Neural cell (in vitro differentiated cells): ENCODE measurements around the gene EXTL1. TPM values are rescaled to one million over a fixed set of nuclear protein-coding genes. Genes with fewer than 3 reads are reported as not detected.

Experiments used
- H2AFZ ChIP-seq: fragments of 200-600, 300-800 bp; sonication (generic), shearing (Covaris generic); 2 replicates; pipeline ENCODE4 v1.6.0; 2014; ENCODE audit warnings: low read depth, mild to moderate bottlenecking, antibody characterized with exemption, low read length, moderate library complexity
- H3F3A ChIP-seq: fragments of 200-600 bp; shearing (Covaris generic); 2 replicates; pipeline ENCODE4 v1.6.1; 2016; ENCODE audit warnings: mild to moderate bottlenecking, moderate library complexity, mixed read lengths, antibody characterized with exemption, low read length; ENCODE audit not compliant: insufficient read depth, poor library complexity, severe bottlenecking
- H3K27ac ChIP-seq: fragments of 200-600, 300-800 bp; sonication (generic), shearing (Covaris generic); 2 replicates; pipeline ENCODE4 v1.5.1; 2014; ENCODE audit warnings: mild to moderate bottlenecking, low read length, moderate library complexity
- H3K27me3 ChIP-seq: fragments of 300-800, 200-600 bp; sonication (generic), shearing (Covaris generic); 2 replicates; pipeline ENCODE4 v1.6.0; 2014; ENCODE audit warnings: mild to moderate bottlenecking, low read depth, low read length, moderate library complexity; ENCODE audit not compliant: insufficient read depth
- H3K36me3 ChIP-seq: fragments of 300-800, 200-600 bp; sonication (generic), shearing (Covaris generic); 2 replicates; pipeline ENCODE4 v1.5.1; 2014; ENCODE audit warnings: mild to moderate bottlenecking, antibody characterized with exemption, low read length, moderate library complexity; ENCODE audit not compliant: insufficient read depth
- H3K4me2 ChIP-seq: fragments of 300-800, 200-600 bp; sonication (generic), shearing (Covaris generic); 2 replicates; pipeline ENCODE4 v1.6.0; 2014; ENCODE audit warnings: mild to moderate bottlenecking, low read length
- H3K4me3 ChIP-seq: fragments of 300-800, 200-600 bp; sonication (generic), shearing (Covaris generic); 2 replicates; pipeline ENCODE4 v1.5.1; 2014; ENCODE audit warnings: mild to moderate bottlenecking, low read length, moderate library complexity
- H3K79me2 ChIP-seq: fragments of 200-600 bp; shearing (Covaris generic); replicated peaks from 2 replicates; pipeline ENCODE4 v1.6.0; 2014; ENCODE audit warnings: mild to moderate bottlenecking, low read length, moderate library complexity; ENCODE audit not compliant: insufficient read depth
- H3K9ac ChIP-seq: fragments of 300-800, 200-600 bp; sonication (generic), shearing (Covaris generic); 2 replicates; pipeline ENCODE4 v1.6.1; 2016; ENCODE audit warnings: mild to moderate bottlenecking, low read length, mixed read lengths
- H3K9me2 ChIP-seq: fragments of 200-600 bp; shearing (Covaris generic); 2 replicates; pipeline ENCODE4 v1.6.1; 2016; ENCODE audit warnings: mild to moderate bottlenecking, low read length, mixed read lengths; ENCODE audit not compliant: insufficient read depth
- H3K9me3 ChIP-seq: fragments of 200-600, 300-800 bp; sonication (generic), shearing (Covaris generic); 2 replicates; pipeline ENCODE4 v1.6.1; 2016; ENCODE audit warnings: mild to moderate bottlenecking, mixed run types, low read length, moderate library complexity, mixed read lengths
- H4K20me1 ChIP-seq: fragments of 200-600 bp; shearing (Covaris generic); 2 replicates; pipeline ENCODE4 v1.6.1; 2016; ENCODE audit warnings: mild to moderate bottlenecking, mixed run types; ENCODE audit not compliant: insufficient read depth
- CTCF ChIP-seq: fragments of 450-650 bp; IDR thresholded peaks from 2 replicates; pipeline ENCODE4 v1.5.1; 2014; ENCODE audit warnings: antibody characterized with exemption, mild to moderate bottlenecking, moderate library complexity; ENCODE audit not compliant: poor library complexity, severe bottlenecking
- EP300 ChIP-seq: fragments of 450-650 bp; conservative IDR thresholded peaks from 2 replicates; pipeline ENCODE4 v1.6.1; 2014; ENCODE audit warnings: antibody characterized with exemption, mild to moderate bottlenecking, moderate library complexity; ENCODE audit not compliant: poor library complexity, severe bottlenecking
- EZH2 ChIP-seq: fragments of 200-600, 300-800 bp; shearing (Covaris generic), sonication (generic); IDR thresholded peaks from 2 replicates; pipeline ENCODE4 v1.6.1; 2014; ENCODE audit warnings: antibody characterized with exemption, low read length, borderline replicate concordance, mild to moderate bottlenecking; ENCODE audit not compliant: insufficient read depth, poor library complexity, severe bottlenecking
- MXI1 ChIP-seq: fragments of 450-650 bp; conservative IDR thresholded peaks from 2 replicates; pipeline ENCODE4 v1.6.1; 2014; ENCODE audit warnings: antibody characterized with exemption, mild to moderate bottlenecking; ENCODE audit not compliant: poor library complexity, severe bottlenecking
- POLR2AphosphoS5 ChIP-seq: IDR thresholded peaks from 2 replicates; pipeline ENCODE4 v1.6.1; 2012
- RAD21 ChIP-seq: fragments of 450-650 bp; conservative IDR thresholded peaks from 2 replicates; pipeline ENCODE4 v1.6.1; 2014; ENCODE audit warnings: antibody characterized with exemption, mild to moderate bottlenecking, moderate library complexity
- REST ChIP-seq: IDR thresholded peaks from 2 replicates; pipeline ENCODE4 v1.6.1; 2012; ENCODE audit warnings: borderline replicate concordance
- SMC3 ChIP-seq: fragments of 450-650 bp; conservative IDR thresholded peaks from 2 replicates; pipeline ENCODE4 v1.6.1; 2014; ENCODE audit warnings: antibody characterized with exemption, mild to moderate bottlenecking, moderate library complexity; ENCODE audit not compliant: poor library complexity
- TAF1 ChIP-seq: IDR thresholded peaks from 2 replicates; pipeline ENCODE4 v1.6.1; 2012; ENCODE audit warnings: low read depth
- polyA plus RNA-seq: library from polyadenylated mRNA; depleted of rRNA; stranded (reverse); fragments of >200 nt; gene quantifications from 2 replicates; pipeline ENCODE4 v1.2.3, GENCODE V29; 2014

Gene EXTL1
- polyA plus RNA-seq, 1 donor from 2014 or later = 2.7 TPM

- Histone ChIP-seq H3K27me3 (no peaks in the 10 kb centered on the region), H3K9me3 (no peaks in the 10 kb centered on the region), H3K9me2 (no peaks in the 10 kb centered on the region), H3K9ac (no peak overlapping the region), H3K36me3 (no peaks in the 10 kb centered on the region), H3K79me2 (peaks cover 5% of the 10 kb centered on the region), H3F3A (no peaks in the 10 kb centered on the region), H3K27ac (no peak overlapping the region), H3K4me2 (no peak overlapping the region), H3K4me3 (no peak overlapping the region), H2AFZ (no peak overlapping the region), H4K20me1 (no peaks in the 10 kb centered on the region)
- TF ChIP-seq CTCF = no peak
- TF ChIP-seq MXI1 = no peak
- no peak for TF ChIP-seq SMC3
- TF ChIP-seq RAD21 = no peak
- no peak for TF ChIP-seq TAF1
- TF ChIP-seq EP300 = no peak
- TF ChIP-seq POLR2AphosphoS5 = no peak
- TF ChIP-seq EZH2 = no peak
- TF ChIP-seq REST = no peak
Measured at GRCh38 chr1:25992689-25993171, 28.8 kb upstream of the EXTL1 start.

GRCh38 chr1:25993197-25993951 lies 28.2 kb upstream of the EXTL1 start:
- H3K27me3 ChIP-seq = no peaks in the 10 kb centered on the region
- H3K79me2 ChIP-seq = peaks cover 5% of the 10 kb centered on the region
- no peak for TF ChIP-seq SMC3
- TF ChIP-seq MXI1 = no peak
- TF ChIP-seq TAF1 = no peak
- TF ChIP-seq REST = no peak
- no peak for TF ChIP-seq EZH2
- TF ChIP-seq CTCF = no peak
- TF ChIP-seq EP300 = no peak
- no peak for TF ChIP-seq POLR2AphosphoS5
- no peak for TF ChIP-seq RAD21
- H3K9ac ChIP-seq = no peak overlapping the region
- no peaks in the 10 kb centered on the region for H3F3A ChIP-seq
- H3K4me3 ChIP-seq = no peak overlapping the region
- no peaks in the 10 kb centered on the region for H3K9me2 ChIP-seq
- H3K4me2 ChIP-seq = no peak overlapping the region
- H3K9me3 ChIP-seq = no peaks in the 10 kb centered on the region
- H3K27ac ChIP-seq = no peak overlapping the region
- no peak overlapping the region for H2AFZ ChIP-seq
- no peaks in the 10 kb centered on the region for H3K36me3 ChIP-seq
- H4K20me1 ChIP-seq = no peaks in the 10 kb centered on the region
